ENCODE results near the gene OR6C3.
"Not testable (repeated sequence)": the region's sequence is repeated elsewhere in the genome, so short reads cannot be mapped to it uniquely, and the experiment has no call there.

OR6C3 gene

GRCh38 chr12:55330446-55330845 is at the start of gene OR6C3:
OR6C3 (plus strand) TSS chr12:55330746; CDS start chr12:55331701, 955 bp downstream.
- DNase-seq = no peak

GRCh38 chr12:55280991-55281390 is 49.6 kb upstream of the OR6C3 start:
- DNase-seq = no peak

- no peak for DNase-seq
Observed at GRCh38 chr12:55289999-55290398, 40.5 kb upstream of the OR6C3 start.

- DNase-seq = no peak
Observed at GRCh38 chr12:55296469-55296868, 34.1 kb upstream of the OR6C3 start, which contains the start of gene OR6C6. OR6C6 (minus strand) TSS chr12:55296569; CDS start chr12:55295232, 1,337 bp downstream.

GRCh38 chr12:55314043-55314442 is 16.5 kb upstream of the OR6C3 start, which contains the start of gene OR6C1:
OR6C1 (plus strand) TSS chr12:55314343; CDS start chr12:55320600, 6,257 bp downstream.
- DNase-seq = no peak

- no peak for DNase-seq
Observed at GRCh38 chr12:55320201-55320600, 10.3 kb upstream of the OR6C3 start.

GRCh38 chr12:55325801-55326200 is 4.7 kb upstream of the OR6C3 start:
- not testable (repeated sequence) for DNase-seq

GRCh38 chr12:55336002-55336401 is 5.5 kb downstream of the OR6C3 start:
- DNase-seq = no peak

- DNase-seq = not testable (repeated sequence)
Observed at GRCh38 chr12:55355338-55355737, 24.8 kb downstream of the OR6C3 start.

- DNase-seq = no peak
Observed at GRCh38 chr12:55362675-55363074, 32.1 kb downstream of the OR6C3 start, which contains the start of gene OR6C75. OR6C75 (plus strand) TSS chr12:55362975; CDS start chr12:55365111, 2,136 bp downstream.

- DNase-seq = no peak
Observed at GRCh38 chr12:55365086-55365485, 34.5 kb downstream of the OR6C3 start.

GRCh38 chr12:55372521-55372920 is 42.0 kb downstream of the OR6C3 start:
- no peak for DNase-seq

Measured in activated effector memory CD4-positive, alpha-beta T cell treated with Interleukin-2 at 50 U/mL for 16 hours (primary cell).